Tibial artery (tissue), 4 donors: Measurements from ENCODE around the gene ACOT11.

ENCODE experiments used
- DNase-seq, 2 donors: peaks; one replicate each; pipeline ENCODE4 v3.0.0-alpha.2; 2019
- H3K27ac ChIP-seq, 2 donors: fragments of 200-600 bp; sonication (generic) in 1 of 2; 1 replicate in 1 of 2; 2 replicates in 1 of 2; pipeline ENCODE4 v1.5.1; 2018 to 2019; ENCODE audit warnings: mild to moderate bottlenecking in 1 of 2
- H3K27me3 ChIP-seq, 2 donors: fragments of 200-600 bp; sonication (generic) in 1 of 2; one replicate each; pipeline versions ENCODE4 v1.5.1 to v1.6.0; 2016 to 2019
- H3K36me3 ChIP-seq, 3 donors: fragments of 200-600 bp; sonication (generic) in 2 of 3; one replicate each; pipeline ENCODE4 v1.5.1; 2016 to 2019; ENCODE audit warnings: mild to moderate bottlenecking in 2 of 3
- H3K4me1 ChIP-seq, 4 donors: fragments of 200-600 bp; sonication (generic) in 2 of 4; 1 replicate in 3 of 4; 2 replicates in 1 of 4; pipeline ENCODE4 v1.5.1; 2016 to 2019
- H3K4me3 ChIP-seq, 2 donors: fragments of 200-600 bp; sonication (generic) in 1 of 2; 1 replicate in 1 of 2; 2 replicates in 1 of 2; pipeline ENCODE4 v1.5.1; 2018 to 2019; ENCODE audit warnings: mild to moderate bottlenecking in 2 of 2
- H3K9me3 ChIP-seq, 3 donors: fragments of 200-600 bp; sonication (generic) in 1 of 3; one replicate each; pipeline ENCODE4 v1.5.1; 2016 to 2019
- CTCF ChIP-seq, 2 experiments: fragments of 200-600 bp in 1 of 2; fragments of 450-650 bp in 1 of 2; IDR thresholded peaks; one replicate each; pipeline ENCODE4 v1.5.1; 2017 to 2019; ENCODE audit warnings: antibody characterized with exemption in 2 of 2, mild to moderate bottlenecking in 1 of 2, moderate library complexity in 1 of 2
- intact Hi-C: fragments of 100-400 bp; cut with DNase I; formaldehyde crosslinking; loops from one replicate; pipeline ENCODE4 v1.15.0; 2023; ENCODE audit warnings: low total_unique reads

The ACOT11 gene

GRCh38 chr1:54653036-54653435, 105.0 kb downstream of the ACOT11 start:
- no peak overlapping the region for H3K4me3 ChIP-seq
- H3K27ac ChIP-seq, result no peak overlapping the region
- no peak for TF ChIP-seq CTCF (IDR thresholded peaks at IDR 0.05)
- no peaks in the 10 kb centered on the region for H3K27me3 ChIP-seq
- intact Hi-C loops, result no loop called here
- H3K36me3 ChIP-seq, result peaks cover 0 to 7% (median 7%) of the 10 kb centered on the region in 3 donors
- H3K9me3 ChIP-seq, result peaks cover 0 to 6% (median 0%) of the 10 kb centered on the region in 3 donors
- DNase-seq, result no peak
- H3K4me1 ChIP-seq, result no peaks in the 10 kb centered on the region

DNA sequence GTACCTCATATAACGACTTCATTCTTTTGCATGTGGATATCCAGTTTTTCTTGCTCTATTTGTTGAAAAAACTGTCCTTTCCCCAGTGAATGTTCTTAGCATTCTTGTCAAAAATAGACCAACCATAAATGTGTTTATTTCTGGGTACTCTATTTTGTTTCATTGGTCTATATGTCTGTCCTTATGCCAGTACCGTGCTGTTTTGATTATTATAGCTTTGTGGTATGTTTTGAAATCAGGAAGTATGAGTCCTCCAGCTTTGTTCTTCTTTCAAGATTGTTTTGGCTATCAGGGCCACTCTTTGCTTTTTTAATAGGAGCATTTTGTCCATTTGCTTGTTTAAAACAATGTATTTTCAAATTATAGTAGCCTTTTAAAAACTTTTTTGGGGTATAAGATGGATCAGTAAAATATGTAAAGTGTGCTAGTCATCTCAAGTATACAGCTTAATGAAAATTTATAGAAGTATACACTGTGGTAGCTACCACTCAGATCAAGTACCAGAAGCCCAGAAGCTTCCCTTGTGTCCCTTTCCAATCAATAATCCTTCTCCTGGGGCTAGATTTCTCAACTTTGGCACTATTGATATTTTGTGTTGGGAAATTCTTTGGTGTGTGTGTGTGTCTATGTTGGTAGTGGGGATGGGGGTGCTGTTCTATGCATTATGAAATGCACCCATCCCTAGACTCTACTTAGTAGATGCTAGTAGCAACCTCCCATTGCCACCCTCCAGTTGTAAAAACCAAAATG, 110.3 kb downstream of the ACOT11 start:
- Histone ChIP-seq H3K4me1 (no peaks in the 10 kb centered on the region), H3K27ac (no peak overlapping the region), H3K36me3 (peaks cover 7 to 15% (median 11%) of the 10 kb centered on the region in 3 donors), H3K4me3 (no peak overlapping the region), H3K9me3 (peaks cover 0 to 9% (median 0%) of the 10 kb centered on the region in 3 donors), H3K27me3 (no peaks in the 10 kb centered on the region)
- TF ChIP-seq CTCF (IDR thresholded peaks at IDR 0.05), result no peak
- intact Hi-C loops, result no loop called here
- no peak for DNase-seq
